Ishikawa (cell line): ENCODE results near the gene ST6GALNAC1.

ENCODE experiments used
- CEBPB ChIP-seq: IDR thresholded peaks from 2 replicates; pipeline ENCODE4 v1.6.1; 2012
- CREB1 ChIP-seq: IDR thresholded peaks from 2 replicates; pipeline ENCODE4 v1.6.1; 2012; ENCODE audit warnings: low read depth
- EGR1 ChIP-seq: IDR thresholded peaks from 2 replicates; pipeline ENCODE4 v1.6.1; 2012
- EP300 ChIP-seq: IDR thresholded peaks from 2 replicates; pipeline ENCODE4 v1.6.1; 2012; ENCODE audit warnings: borderline replicate concordance
- FOXM1 ChIP-seq: IDR thresholded peaks from 2 replicates; pipeline ENCODE4 v1.6.1; 2012; ENCODE audit warnings: low read depth, borderline replicate concordance
- MAX ChIP-seq: IDR thresholded peaks from 2 replicates; pipeline ENCODE4 v1.6.1; 2012
- NFIC ChIP-seq: IDR thresholded peaks from 2 replicates; pipeline ENCODE4 v1.6.1; 2012
- RAD21 ChIP-seq: IDR thresholded peaks from 2 replicates; pipeline ENCODE4 v1.6.1; 2012; ENCODE audit warnings: low read depth
- REST ChIP-seq: IDR thresholded peaks from 2 replicates; pipeline ENCODE4 v1.6.1; 2012; ENCODE audit warnings: low read depth, mild to moderate bottlenecking
- TAF1 ChIP-seq: IDR thresholded peaks from 2 replicates; pipeline ENCODE4 v1.6.1; 2012; ENCODE audit warnings: low read depth, mild to moderate bottlenecking
- TEAD4 ChIP-seq: IDR thresholded peaks from 2 replicates; pipeline ENCODE4 v1.6.1; 2012
- USF1 ChIP-seq: IDR thresholded peaks from 2 replicates; pipeline ENCODE4 v1.6.1; 2012
- YY1 ChIP-seq: IDR thresholded peaks from 2 replicates; pipeline ENCODE4 v1.6.1; 2012; ENCODE audit warnings: low read depth
- ZBTB7A ChIP-seq: IDR thresholded peaks from 2 replicates; pipeline ENCODE4 v1.6.1; 2012; ENCODE audit warnings: low read depth

Gene ST6GALNAC1

GRCh38 chr17:76688165-76688622 lies 44.6 kb upstream of the ST6GALNAC1 start:
- TF ChIP-seq YY1 (no peak), CREB1 (no peak)

- TF ChIP-seq TAF1 (no peak), TEAD4 (no peak), EP300 (no peak), EGR1 (no peak), USF1 (no peak), CREB1 (no peak), YY1 (no peak), ZBTB7A (no peak), REST (no peak)
Observed at GRCh38 chr17:76687298-76688164, 44.0 kb upstream of the ST6GALNAC1 start.

- no peak for TF ChIP-seq ZBTB7A
- TF ChIP-seq MAX, result no peak
- no peak for TF ChIP-seq NFIC
- no peak for TF ChIP-seq TEAD4
Observed at GRCh38 chr17:76686538-76687297, 43.2 kb upstream of the ST6GALNAC1 start.

- TF ChIP-seq CREB1, result no peak
- TF ChIP-seq TAF1, result no peak
- TF ChIP-seq EGR1, result no peak
- TF ChIP-seq EP300, result no peak
Observed at GRCh38 chr17:76685846-76686245, 42.3 kb upstream of the ST6GALNAC1 start.

GRCh38 chr17:76685366-76685765 lies 41.8 kb upstream of the ST6GALNAC1 start:
- TF ChIP-seq EP300, result no peak
- TF ChIP-seq TAF1, result no peak
- no peak for TF ChIP-seq CEBPB
- TF ChIP-seq TEAD4, result no peak
- no peak for TF ChIP-seq RAD21
- TF ChIP-seq EGR1, result no peak
- TF ChIP-seq USF1, result no peak
- TF ChIP-seq CREB1, result no peak
- TF ChIP-seq FOXM1, result no peak
- TF ChIP-seq YY1, result no peak
- TF ChIP-seq NFIC, result no peak

GRCh38 chr17:76684756-76685155 lies 41.2 kb upstream of the ST6GALNAC1 start:
- TF ChIP-seq CEBPB (no peak), REST (no peak), EGR1 (no peak), YY1 (no peak)
